ENCODE measurements around the gene NR2E1.

NR2E1 gene

DNA sequence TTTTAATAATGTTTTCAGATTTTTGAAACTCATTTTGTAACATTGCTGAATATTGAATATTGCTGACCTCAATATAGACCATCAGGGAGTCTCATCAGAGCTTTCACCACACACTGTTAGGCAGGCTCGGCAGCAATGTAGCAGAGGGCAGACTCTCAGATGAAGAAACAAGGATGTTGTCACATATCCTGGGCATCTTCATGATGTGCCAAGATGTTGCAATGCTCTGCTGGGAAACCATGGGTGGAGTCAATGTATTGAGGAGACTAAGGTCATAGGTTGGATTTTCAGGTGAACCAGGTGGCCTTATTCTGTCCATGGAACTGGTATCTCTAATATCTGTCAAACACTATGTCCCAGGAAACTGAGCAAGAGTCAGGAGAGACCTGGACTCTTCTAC, 27.3 kb downstream of the NR2E1 start:
- H3K36me3 ChIP-seq (ENCODE audit: control insufficient read depth, insufficient read depth, low read length), result no peaks in the 10 kb centered on the region
- H3K4me3 ChIP-seq (ENCODE audit: low read depth, low read length), result no peak overlapping the region
- H3K27me3 ChIP-seq (ENCODE audit: control insufficient read depth, insufficient read depth, low read length), result no peaks in the 10 kb centered on the region
- H3K4me1 ChIP-seq, result no peaks in the 10 kb centered on the region
- H3K4me2 ChIP-seq (ENCODE audit: low read length), result no peak overlapping the region
- no peak overlapping the region for H2AFZ ChIP-seq
- no peaks in the 10 kb centered on the region for H3K79me2 ChIP-seq
- H3K27ac ChIP-seq, result no peak overlapping the region
- no peak overlapping the region for H3K9ac ChIP-seq
- TF ChIP-seq, protein P1, sequence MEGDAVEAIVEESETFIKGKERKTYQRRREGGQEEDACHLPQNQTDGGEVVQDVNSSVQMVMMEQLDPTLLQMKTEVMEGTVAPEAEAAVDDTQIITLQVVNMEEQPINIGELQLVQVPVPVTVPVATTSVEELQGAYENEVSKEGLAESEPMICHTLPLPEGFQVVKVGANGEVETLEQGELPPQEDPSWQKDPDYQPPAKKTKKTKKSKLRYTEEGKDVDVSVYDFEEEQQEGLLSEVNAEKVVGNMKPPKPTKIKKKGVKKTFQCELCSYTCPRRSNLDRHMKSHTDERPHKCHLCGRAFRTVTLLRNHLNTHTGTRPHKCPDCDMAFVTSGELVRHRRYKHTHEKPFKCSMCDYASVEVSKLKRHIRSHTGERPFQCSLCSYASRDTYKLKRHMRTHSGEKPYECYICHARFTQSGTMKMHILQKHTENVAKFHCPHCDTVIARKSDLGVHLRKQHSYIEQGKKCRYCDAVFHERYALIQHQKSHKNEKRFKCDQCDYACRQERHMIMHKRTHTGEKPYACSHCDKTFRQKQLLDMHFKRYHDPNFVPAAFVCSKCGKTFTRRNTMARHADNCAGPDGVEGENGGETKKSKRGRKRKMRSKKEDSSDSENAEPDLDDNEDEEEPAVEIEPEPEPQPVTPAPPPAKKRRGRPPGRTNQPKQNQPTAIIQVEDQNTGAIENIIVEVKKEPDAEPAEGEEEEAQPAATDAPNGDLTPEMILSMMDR (IDR thresholded peaks at IDR 0.05), result no peak
- no peaks in the 10 kb centered on the region for H3K9me3 ChIP-seq (ENCODE audit: control insufficient read depth, low read length)

DNA sequence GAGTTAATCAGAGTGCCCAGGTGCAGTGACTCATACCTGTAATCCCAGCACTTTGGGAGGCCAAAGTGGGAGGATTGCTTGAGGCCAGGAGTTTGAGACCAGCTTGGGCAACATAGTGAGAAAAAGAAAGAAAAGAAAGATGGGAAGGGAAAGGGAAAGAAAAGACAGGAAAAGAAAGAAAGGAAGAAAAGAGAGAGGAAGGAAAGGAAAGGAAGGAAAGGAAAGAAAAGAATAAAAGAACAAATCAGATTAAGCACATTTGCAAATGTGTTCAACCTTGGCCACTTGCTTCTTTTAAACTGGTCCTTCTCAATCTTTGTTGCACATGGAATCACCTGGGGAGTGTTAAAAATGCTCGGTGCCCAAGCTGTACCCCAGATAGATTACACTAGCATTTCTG, 28.0 kb downstream of the NR2E1 start:
- TF ChIP-seq, protein P1 (IDR thresholded peaks at IDR 0.05), result no peak
- no peaks in the 10 kb centered on the region for H3K27me3 ChIP-seq (ENCODE audit: control insufficient read depth, insufficient read depth, low read length)
- no peaks in the 10 kb centered on the region for H3K36me3 ChIP-seq (ENCODE audit: control insufficient read depth, insufficient read depth, low read length)
- no peak overlapping the region for H2AFZ ChIP-seq
- H3K27ac ChIP-seq, result no peak overlapping the region
- no peaks in the 10 kb centered on the region for H3K79me2 ChIP-seq
- no peak overlapping the region for H3K9ac ChIP-seq
- H3K9me3 ChIP-seq (ENCODE audit: control insufficient read depth, low read length), result no peaks in the 10 kb centered on the region
- H3K4me1 ChIP-seq, result no peaks in the 10 kb centered on the region
- H3K4me2 ChIP-seq (ENCODE audit: low read length), result no peak overlapping the region
- H3K4me3 ChIP-seq (ENCODE audit: low read depth, low read length), result no peak overlapping the region

DNA sequence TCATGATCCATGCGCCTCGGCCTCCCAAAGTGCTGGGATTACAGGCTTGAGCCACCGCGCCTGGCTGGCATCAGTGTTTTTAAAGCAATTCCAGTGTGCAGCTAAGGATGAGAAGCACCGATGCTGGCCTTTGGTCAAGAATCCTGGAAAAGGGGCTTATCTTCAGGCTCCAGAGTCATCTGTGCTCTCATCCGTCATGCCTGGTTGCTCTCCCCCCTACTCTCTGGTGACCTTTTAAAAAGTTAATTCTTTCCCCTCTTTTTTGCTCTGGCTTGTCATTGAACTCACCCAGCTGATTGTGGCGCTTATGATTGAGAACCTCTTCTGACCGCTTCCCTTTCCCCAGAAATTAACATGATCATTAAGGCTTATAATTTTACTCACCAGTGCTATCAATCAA, 28.7 kb downstream of the NR2E1 start:
- Histone ChIP-seq H3K9me3 (ENCODE audit: control insufficient read depth, low read length) (no peaks in the 10 kb centered on the region), H3K36me3 (ENCODE audit: control insufficient read depth, insufficient read depth, low read length) (no peaks in the 10 kb centered on the region), H2AFZ (no peak overlapping the region), H3K9ac (no peak overlapping the region), H3K79me2 (no peaks in the 10 kb centered on the region), H3K4me1 (no peaks in the 10 kb centered on the region), H3K27ac (no peak overlapping the region), H3K4me2 (ENCODE audit: low read length) (no peak overlapping the region), H3K27me3 (ENCODE audit: control insufficient read depth, insufficient read depth, low read length) (no peaks in the 10 kb centered on the region), H3K4me3 (ENCODE audit: low read depth, low read length) (no peak overlapping the region)
- TF ChIP-seq, protein P1 (IDR thresholded peaks at IDR 0.05), result no peak

DNA sequence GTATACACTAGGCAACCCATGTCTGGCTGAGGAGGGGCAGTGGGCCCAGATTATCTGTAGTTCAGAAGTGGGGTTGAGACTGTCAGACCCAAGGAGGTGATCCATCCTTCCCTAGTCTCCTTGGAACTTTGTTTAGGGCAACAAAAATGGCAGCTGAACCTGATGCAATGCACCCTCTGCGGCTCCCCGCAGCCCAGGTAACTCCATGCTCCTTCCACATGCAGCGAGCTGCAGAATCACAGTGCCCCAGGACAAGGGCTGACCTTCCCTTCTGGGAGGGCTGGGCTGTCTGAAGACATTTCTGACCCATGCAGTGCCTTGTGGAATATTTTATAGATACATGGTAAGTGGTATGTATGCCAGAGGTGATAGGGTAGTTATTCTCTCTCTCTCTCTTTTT, 29.4 kb downstream of the NR2E1 start:
- no peak overlapping the region for H3K27ac ChIP-seq
- H2AFZ ChIP-seq, result no peak overlapping the region
- H3K27me3 ChIP-seq (ENCODE audit: control insufficient read depth, insufficient read depth, low read length), result no peaks in the 10 kb centered on the region
- no peak overlapping the region for H3K9ac ChIP-seq
- H3K4me1 ChIP-seq, result no peaks in the 10 kb centered on the region
- H3K4me2 ChIP-seq (ENCODE audit: low read length), result no peak overlapping the region
- H3K36me3 ChIP-seq (ENCODE audit: control insufficient read depth, insufficient read depth, low read length), result no peaks in the 10 kb centered on the region
- TF ChIP-seq, protein P1 (IDR thresholded peaks at IDR 0.05), result no peak
- no peaks in the 10 kb centered on the region for H3K9me3 ChIP-seq (ENCODE audit: control insufficient read depth, low read length)
- no peak overlapping the region for H3K4me3 ChIP-seq (ENCODE audit: low read depth, low read length)
- no peaks in the 10 kb centered on the region for H3K79me2 ChIP-seq

DNA sequence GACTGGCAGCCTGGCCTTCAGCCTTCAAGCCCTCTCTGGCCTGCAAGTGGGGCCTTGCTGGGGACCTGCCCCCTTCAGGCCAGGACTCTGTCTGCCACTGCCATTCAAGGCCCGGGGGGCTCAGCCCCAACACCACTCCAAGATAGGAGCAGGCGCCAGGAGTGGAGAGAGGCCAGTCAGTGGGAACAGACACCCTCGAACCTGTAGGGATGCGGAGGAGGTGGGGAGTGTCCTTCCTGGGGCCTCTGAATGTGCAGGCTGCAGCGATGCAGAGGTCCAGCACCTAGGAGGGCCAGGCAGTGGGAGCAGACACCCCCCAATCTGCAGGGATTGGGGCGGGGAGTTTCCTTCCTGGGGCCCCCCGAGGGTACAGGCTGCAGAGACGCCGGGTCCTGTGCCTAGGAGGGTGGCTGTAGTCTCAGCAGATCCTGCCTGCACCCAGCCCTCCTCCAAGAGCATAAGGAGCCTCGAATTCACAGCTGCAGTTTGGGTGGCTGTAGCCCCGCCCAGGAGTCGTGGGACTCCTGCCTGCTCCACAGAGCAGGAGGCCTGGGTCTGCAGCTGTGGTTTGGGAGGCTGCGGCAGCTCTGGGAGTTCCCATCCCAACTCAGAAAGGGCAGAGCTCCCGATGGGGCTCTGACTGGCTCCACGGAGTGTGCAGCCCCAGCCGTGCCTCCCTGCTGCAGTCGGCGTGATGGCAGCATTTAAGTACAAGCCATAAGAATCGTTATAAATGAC, 33.1 kb downstream of the NR2E1 start:
- Histone ChIP-seq H3K4me3 (ENCODE audit: low read depth, low read length) (no peak overlapping the region), H3K4me1 (no peaks in the 10 kb centered on the region), H3K36me3 (ENCODE audit: control insufficient read depth, insufficient read depth, low read length) (no peaks in the 10 kb centered on the region), H3K9ac (no peak overlapping the region), H3K4me2 (ENCODE audit: low read length) (no peak overlapping the region), H3K27me3 (ENCODE audit: control insufficient read depth, insufficient read depth, low read length) (no peaks in the 10 kb centered on the region), H3K79me2 (no peaks in the 10 kb centered on the region), H3K9me3 (ENCODE audit: control insufficient read depth, low read length) (no peaks in the 10 kb centered on the region), H3K27ac (no peak overlapping the region), H2AFZ (no peak overlapping the region)
- TF ChIP-seq, protein P1 (IDR thresholded peaks at IDR 0.05), result no peak

Data from parathyroid adenoma (tissue), 2 donors.